ENCODE results near the gene IFNGR1. TPM values are rescaled to one million over a fixed set of nuclear protein-coding genes. Genes with fewer than 3 reads are reported as not detected.
A peak's percentile ranks its signal among the peaks of the same experiment; 100 is the strongest.
"Not testable (repeated sequence)": the region's sequence is repeated elsewhere in the genome, so short reads cannot be mapped to it uniquely, and the experiment has no call there.

Gene IFNGR1
- total RNA-seq, 1 experiment from 2014 or later = 34.6 TPM

DNA sequence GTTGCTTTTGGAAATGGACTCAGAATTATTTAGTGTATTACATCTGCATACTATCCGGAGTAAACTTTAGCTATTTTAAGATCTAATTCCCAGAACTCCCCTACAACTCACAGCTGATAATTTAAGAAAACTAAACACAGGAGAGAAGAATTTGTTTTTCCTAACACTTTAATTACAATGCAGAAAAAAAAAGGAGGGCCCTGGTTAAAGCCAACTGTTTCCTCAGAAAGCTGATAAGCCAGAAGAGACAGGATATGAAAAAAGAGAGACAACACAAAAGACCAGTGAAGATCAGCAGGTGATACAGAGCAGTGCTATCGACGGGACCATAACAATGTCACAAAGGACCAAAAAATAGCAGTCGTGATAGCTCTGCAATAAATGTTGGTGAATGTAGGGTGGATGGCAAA, 5.8 kb downstream of the IFNGR1 start:
- DNase-seq (ENCODE audit: low spot score) = no peak

DNA sequence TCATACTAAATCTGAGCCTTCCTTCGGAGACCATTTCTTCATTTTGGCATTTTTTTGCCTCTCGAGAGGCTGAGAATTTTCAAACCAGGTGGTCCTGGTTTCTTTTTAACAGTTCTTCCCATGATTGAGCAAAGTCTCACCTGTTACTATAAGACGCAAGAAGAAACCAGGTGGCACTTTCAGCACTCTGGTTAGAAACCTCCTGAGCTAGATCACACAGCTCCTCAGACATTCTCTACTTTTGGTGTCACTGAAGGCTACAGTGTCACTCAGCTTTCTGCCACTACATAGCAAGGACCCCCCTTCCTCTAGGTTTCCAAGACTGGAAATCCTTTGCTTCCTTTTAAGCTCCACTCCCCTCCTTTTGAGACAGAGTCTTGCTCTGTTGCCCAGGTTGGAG, 7.3 kb downstream of the IFNGR1 start:
- DNase-seq (ENCODE audit: low spot score) = no peak

DNA sequence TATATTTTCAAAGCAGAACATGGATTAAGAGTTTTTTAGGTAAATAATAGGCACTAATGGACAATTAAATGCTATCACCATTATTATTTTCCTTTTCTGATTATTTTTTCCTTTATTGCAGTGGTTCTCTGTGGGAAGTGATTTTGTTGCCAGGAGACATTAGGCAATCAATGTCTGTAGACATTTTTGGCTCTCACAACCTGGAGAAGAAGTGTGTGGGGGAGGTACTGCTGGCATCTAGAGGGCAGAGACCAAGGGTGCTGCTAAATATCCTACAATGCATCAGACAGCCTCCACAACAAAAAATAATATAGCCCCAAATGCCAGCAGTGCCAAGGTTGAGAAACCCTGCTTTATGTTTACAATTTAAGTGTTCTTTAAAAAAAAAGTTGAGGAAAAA, 8.3 kb downstream of the IFNGR1 start:
- no peak for DNase-seq (ENCODE audit: low spot score)

DNA sequence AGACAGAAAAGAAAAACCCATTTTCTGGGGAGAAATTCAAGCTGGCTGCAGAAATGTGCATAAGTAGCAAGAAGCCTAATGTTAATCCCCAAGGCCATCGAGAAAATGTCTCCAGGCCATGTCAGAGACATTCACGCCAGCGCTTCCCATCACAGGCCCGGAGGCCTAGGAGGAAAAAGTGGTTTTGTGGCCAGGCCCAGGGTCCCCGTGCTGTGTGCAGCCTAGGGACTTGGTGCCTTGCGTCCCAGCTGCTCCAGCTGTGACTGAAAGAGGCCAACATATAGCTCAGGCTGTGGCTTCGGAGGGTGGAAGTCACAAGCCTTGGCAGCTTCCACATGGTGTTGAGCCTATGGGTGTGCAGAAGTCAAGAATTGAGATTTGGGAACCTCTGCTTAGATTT, 10.9 kb downstream of the IFNGR1 start:
- no peak for DNase-seq (ENCODE audit: low spot score)

DNA sequence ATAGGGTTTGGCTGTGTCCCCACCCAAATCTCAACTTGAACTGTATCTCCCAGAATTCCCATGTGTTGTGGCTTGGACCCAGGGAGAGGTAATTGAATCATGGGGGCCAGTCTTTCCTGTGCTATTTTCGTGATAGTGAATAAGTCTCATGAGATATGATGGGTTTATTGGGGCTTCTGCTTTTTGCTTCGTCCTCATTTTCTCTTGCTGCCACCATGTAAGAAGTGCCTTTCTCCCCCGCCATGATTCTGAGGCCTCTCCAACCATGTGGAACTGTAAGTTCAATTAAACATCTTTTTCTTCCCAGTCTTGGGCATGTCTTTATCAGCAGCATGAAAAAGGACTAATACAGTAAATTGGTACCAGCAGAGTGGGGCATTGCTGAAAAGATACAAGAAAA, 11.7 kb downstream of the IFNGR1 start:
- not testable (repeated sequence) for DNase-seq (ENCODE audit: low spot score)

DNA sequence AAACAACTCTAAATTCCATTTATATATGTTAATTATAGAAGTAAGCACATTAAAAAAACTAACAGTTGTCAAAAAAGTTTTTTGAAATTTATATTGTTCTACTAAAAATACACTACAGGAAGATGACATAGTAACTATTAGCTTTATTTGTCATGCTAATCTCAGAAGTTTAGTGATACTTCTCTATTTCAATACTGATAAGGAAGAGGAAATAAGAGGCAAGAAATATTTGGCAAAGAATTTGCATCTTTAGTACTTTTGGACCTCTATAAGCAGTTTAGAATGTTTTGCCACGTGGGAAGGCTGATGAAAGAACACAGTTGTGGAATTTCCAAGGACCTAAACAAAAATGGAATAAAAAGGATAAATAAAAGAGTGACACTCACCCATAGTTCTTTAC, 12.6 kb downstream of the IFNGR1 start:
- no peak for DNase-seq (ENCODE audit: low spot score)

DNA sequence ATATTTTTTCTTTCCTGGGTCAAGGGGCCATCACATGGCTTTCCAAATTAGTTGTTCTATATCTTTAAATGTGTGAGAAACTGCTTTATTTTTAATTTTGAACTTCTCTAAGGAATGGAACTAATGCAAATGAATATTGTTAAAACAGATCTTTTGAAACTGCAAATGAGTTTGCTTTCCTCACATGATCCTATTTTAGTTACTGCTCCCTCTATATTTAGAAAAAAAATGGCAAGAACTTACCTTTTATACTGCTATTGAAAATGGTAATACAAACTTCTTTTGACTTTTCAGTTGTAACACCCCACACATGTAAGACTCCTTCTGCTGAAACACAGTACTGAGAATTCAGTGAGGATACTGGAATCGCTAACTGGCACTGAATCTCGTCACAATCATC, 15.9 kb downstream of the IFNGR1 start:
- DNase-seq (ENCODE audit: low spot score) = no peak

DNA sequence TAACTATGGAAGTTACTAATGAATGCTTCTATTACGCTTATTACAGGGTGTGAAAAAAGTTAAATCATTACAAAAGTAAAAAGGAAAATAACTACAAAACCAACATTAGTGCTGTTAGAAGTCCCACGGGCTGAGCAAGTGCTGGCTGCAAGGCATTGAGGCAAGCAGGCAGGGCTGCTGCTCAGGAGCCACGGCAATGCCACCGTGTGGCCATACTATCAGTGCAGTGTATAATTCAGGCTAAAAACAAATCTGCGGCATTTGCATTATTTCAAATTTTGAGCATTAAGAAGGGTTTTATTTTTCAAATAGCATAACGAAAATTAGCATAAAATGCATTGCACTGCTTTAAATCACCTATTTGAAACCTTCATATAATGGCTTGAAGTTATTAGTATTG, 17.1 kb downstream of the IFNGR1 start:
- DNase-seq (ENCODE audit: low spot score) = no peak

DNA sequence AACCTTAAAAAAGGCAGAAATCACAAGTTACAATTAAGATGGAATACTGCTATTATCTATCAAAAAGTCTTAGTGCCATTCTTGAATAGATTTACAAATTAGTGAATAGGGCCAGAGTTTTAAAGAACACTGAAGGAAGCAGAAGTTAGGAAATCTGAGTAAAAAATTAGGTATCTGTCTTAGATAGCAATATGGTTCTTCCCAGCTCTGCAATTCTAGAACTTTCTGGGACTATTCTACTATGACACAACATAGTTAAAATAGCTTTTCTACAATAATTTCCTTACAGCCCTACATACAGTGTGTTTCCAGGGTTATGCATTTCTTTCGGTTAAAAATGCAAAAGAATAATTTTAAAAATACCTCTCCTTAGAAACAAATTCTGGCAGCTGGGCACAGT, 18.2 kb downstream of the IFNGR1 start:
- DNase-seq (ENCODE audit: low spot score) = no peak

GRCh38 chr6:137200288-137200687, 18.9 kb downstream of the IFNGR1 start:
- DNase-seq (ENCODE audit: low spot score) = no peak

GRCh38 chr6:137197684-137198645, 21.2 kb downstream of the IFNGR1 start:
- DNase-seq (ENCODE audit: low spot score) = no peak

DNA sequence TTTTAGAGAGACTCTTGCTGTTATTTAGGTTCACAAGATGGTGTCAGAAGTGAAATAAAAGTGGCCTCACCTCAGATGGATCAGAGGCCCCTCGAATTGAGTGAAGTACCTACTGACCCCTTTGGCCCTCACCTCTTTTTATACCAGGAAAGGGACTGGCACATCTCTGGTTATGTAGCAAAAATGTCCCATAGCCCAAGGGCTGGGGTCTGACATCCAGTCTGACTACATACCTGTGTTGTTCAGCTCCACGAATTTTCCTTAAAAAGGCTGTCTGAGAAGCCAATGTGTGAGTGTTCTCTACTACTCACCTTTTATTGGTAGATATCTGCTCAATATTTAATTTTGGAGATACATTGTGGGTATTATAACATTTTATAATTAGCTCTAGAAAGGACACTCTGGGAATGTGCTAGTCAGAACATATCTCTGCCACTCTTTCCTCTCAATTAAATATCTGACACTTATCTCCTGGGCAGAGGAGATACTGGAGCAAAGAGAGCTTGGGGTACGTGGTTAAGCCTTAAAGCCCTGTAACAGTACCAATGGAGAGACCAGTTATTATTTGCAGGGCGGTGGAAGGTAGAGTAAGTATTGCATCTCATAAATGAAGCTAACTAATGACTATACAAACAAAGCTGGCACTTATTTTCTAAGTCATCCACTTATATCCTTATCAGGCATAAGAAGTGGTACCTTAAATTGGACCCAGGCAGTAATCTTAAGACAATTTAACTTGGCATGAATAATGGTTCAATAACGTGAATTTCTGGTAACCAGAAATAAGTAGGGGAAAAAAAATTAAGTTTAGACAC, 25.7 kb downstream of the IFNGR1 start:
- no peak for DNase-seq (ENCODE audit: low spot score)

GRCh38 chr6:137192821-137193220, 26.4 kb downstream of the IFNGR1 start:
- DNase-seq (ENCODE audit: low spot score) = no peak

DNA sequence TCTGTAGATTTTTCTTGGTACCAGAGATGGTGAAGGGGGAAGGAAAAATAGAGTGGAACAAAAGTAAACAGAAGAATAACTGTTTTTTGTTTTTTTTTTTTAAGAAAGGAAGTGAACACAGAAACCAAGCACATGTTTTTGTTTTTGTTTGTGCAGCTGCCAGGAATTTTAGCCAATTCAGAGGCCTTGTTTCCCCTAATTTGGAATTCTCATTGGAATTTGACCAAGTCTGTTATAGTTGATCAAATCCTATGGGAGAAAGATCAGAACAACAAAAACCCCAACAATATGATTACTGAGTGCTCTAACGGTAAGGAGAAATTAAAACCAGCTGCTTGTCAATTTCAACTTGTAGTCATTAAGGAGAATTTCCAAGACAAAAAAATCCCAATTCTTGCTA, 27.5 kb downstream of the IFNGR1 start:
- DNase-seq (ENCODE audit: low spot score) = no peak

- DNase-seq (ENCODE audit: low spot score) = no peak
Observed at GRCh38 chr6:137191236-137191635, 27.9 kb downstream of the IFNGR1 start.

- no peak for DNase-seq (ENCODE audit: low spot score)
Observed at GRCh38 chr6:137190583-137191094, 28.5 kb downstream of the IFNGR1 start.

DNA sequence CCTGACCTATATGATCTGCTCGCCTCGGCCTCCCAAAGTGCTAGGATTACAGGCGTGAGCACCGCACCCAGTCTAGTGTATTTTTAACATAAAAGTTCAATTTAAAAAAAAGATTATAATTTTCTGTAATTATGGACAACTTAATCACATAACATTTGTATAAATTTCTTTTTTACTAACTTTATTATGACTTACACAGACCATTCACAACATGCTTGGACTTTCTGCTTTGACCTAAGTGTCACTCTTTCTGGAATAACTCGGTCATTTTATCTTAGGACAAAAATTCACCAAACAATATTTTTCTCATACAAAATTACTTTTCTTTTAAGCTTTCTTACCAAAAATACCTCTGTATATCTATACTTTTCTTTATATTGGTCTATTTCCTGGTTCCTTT, 30.3 kb downstream of the IFNGR1 start:
- DNase-seq (ENCODE audit: low spot score) = peak; percentile 26

- DNase-seq (ENCODE audit: low spot score) = no peak
Observed at GRCh38 chr6:137185290-137185689, 33.9 kb downstream of the IFNGR1 start.

DNA sequence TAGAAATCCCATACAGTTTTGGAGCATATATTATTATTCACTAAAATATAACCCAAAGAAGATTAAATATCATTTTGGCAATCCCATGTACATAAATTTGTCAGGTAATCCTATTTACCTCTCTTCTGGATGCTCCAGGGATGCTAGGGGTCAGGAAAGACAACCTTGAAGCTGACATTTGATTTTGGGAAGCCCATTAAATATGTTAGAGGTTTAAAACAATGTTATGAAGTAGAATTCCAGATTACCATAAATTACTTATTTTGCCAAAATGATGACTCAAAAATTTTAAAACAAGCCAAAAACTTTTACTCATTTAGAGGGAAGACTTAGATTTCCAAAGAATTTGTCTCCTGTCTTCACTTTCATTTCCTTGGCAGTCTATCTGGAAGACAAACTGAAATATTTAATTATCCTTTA, 36.5 kb downstream of the IFNGR1 start:
- DNase-seq (ENCODE audit: low spot score) = no peak

GRCh38 chr6:137181891-137182653, 37.1 kb downstream of the IFNGR1 start:
- DNase-seq (ENCODE audit: low spot score) = no peak

DNA sequence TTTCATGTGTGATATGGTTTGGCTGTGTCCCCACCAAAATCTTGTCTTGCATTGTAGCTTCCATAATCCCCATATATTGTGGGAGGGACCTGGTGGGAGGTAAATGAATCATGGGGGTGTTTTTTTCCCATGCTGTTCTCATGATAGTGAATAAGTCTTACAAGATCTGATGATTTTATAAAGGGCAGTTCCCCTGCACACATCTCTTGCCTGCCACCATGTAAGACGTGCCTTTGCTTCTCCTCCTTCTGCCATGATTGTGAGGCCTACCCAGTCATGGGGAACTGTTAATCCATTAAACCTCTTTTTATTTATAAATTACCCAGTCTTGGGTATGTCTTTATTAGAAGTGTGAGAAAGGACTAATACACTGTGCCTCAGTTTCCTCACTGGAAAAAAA, 41.6 kb downstream of the IFNGR1 start:
- no peak for DNase-seq (ENCODE audit: low spot score)

- no peak for DNase-seq (ENCODE audit: low spot score)
Observed at GRCh38 chr6:137176729-137177128, 42.5 kb downstream of the IFNGR1 start.

Measured in A172 (cell line).